Ectodermal cell (in vitro differentiated cells): ENCODE data around the gene PKP4.
"Not testable (repeated sequence)": the region's sequence is repeated elsewhere in the genome, so short reads cannot be mapped to it uniquely, and the experiment has no call there.

Source experiments
- H3K27ac ChIP-seq: 2 replicates; pipeline ENCODE4 v1.7.0; 2013; ENCODE audit warnings: mild to moderate bottlenecking, low read depth, low read length; ENCODE audit not compliant: insufficient read depth, poor library complexity, severe bottlenecking
- H3K27me3 ChIP-seq: 2 replicates; pipeline ENCODE4 v1.7.0; 2013; ENCODE audit warnings: mild to moderate bottlenecking, low read length; ENCODE audit not compliant: insufficient read depth, control insufficient read depth, poor library complexity, severe bottlenecking
- H3K36me3 ChIP-seq: one replicate; pipeline ENCODE4 v1.7.0; 2013; ENCODE audit warnings: low read length; ENCODE audit not compliant: control insufficient read depth, insufficient read depth
- H3K4me1 ChIP-seq: one replicate; pipeline ENCODE4 v1.7.0; 2013; ENCODE audit warnings: low read length; ENCODE audit not compliant: control insufficient read depth, insufficient read depth
- H3K4me3 ChIP-seq: 2 replicates; pipeline ENCODE4 v1.7.0; 2013; ENCODE audit warnings: low read depth, low read length, control low read depth; ENCODE audit not compliant: insufficient read depth
- H3K9me3 ChIP-seq: 2 replicates; pipeline ENCODE4 v1.7.0; 2013; ENCODE audit warnings: mild to moderate bottlenecking, low read length, moderate library complexity; ENCODE audit not compliant: control insufficient read depth
- WGBS, 2 experiments: methylation state at CpG; one replicate each; pipeline ENCODE4 v1.1.7; 2013; ENCODE audit warnings: missing lambda C conversion rate in 2 of 2; 5-methylcytosine and 5-hydroxymethylcytosine counted together

PKP4 gene

DNA sequence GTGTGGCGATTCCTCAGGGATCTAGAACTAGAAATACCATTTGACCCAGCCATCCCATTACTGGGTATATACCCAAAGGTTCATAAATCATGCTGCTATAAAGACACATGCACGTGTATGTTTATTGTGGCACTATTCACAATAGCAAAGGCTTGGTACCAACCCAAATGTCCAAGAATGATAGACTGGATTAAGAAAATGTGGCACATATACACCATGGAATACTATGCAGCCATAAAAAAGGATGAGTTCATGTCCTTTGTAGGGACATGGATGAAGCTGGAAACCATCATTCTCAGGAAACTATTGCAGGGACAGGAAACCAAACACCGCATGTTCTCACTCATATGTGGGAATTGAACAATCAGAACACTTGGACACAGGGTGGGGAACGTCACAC lies 17.7 kb upstream of the PKP4 start:
- H3K4me1 ChIP-seq, H3K36me3 ChIP-seq, H3K4me3 ChIP-seq, H3K9me3 ChIP-seq, H3K27me3 ChIP-seq, H3K27ac ChIP-seq: not testable (repeated sequence)
- 90 to 98% methylated on average over 3 to 4 of the region's 4 CpGs for WGBS, 2 experiments

DNA sequence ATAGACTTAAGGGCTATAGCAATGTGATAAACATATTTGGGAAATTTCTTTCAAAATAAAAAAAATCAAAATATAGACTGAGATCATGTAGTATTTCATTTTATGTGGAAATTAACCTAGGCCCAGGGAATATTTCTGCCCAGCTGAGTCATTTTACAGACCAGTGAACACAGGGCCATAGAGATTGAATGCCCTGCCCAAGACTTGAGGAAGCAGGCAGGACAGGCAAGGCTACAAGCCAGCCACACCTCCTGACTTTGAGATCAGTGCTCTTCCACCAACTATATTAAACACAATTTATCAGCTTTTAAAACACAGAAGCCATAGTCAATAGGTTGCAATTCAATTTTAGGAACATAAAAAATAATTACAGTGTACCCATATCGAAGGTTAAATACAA lies 13.1 kb upstream of the PKP4 start:
- peaks cover 3% of the 10 kb centered on the region for H3K9me3 ChIP-seq
- no peak overlapping the region for H3K27ac ChIP-seq
- WGBS, 2 experiments: 100% methylated on average over 1 of the region's 1 CpG; no CpG with 5 or more reads in 1 of the 2 experiments
- H3K4me1 ChIP-seq: no peaks in the 10 kb centered on the region
- no peaks in the 10 kb centered on the region for H3K27me3 ChIP-seq
- no peaks in the 10 kb centered on the region for H3K36me3 ChIP-seq
- no peak overlapping the region for H3K4me3 ChIP-seq

DNA sequence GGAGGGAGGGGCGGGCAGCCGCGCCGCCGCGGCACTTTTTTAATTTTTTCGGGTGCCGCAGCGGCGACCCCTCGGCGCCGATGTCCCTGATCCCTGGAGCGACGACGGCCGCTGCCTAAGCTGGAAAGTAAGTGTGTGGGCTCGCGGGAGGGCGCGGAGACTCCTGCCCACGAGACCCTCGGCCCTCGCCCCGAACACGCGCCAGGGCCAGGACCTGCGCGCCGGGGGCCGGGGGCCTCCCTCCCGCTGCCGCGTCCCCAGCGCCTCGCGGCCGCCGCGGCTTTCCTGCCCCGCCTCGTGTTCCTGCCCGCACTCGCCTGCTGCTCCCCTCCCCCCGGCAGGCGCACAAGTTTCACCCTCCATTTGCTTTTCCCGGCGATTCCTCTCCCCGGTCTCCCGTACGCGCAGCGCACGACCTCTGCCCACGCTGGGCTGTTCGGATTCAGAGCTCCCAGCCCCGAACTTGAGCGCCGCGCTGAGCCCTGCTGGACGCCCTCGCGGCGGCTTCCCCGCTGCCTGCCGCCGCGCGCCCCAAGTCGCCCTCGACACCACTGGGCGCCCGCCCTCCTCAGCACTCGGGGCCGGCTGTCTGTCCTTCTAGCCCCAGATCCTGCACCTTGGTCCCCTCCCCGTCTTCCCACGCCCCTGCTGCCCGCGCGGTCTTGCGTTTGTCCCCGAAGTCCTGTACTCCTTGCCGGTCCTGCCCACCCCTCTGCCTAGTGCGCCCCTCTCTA lies 507 bp downstream of the PKP4 start:
- Histone ChIP-seq H3K9me3 (no peaks in the 10 kb centered on the region), H3K27ac (peak overlapping the region; percentile 92), H3K27me3 (no peaks in the 10 kb centered on the region), H3K4me1 (peaks cover 14% of the 10 kb centered on the region), H3K36me3 (no peaks in the 10 kb centered on the region), H3K4me3 (peak overlapping the region; percentile 84)
- WGBS, 2 experiments: 0% methylated on average over 84 of the region's 84 CpGs

DNA sequence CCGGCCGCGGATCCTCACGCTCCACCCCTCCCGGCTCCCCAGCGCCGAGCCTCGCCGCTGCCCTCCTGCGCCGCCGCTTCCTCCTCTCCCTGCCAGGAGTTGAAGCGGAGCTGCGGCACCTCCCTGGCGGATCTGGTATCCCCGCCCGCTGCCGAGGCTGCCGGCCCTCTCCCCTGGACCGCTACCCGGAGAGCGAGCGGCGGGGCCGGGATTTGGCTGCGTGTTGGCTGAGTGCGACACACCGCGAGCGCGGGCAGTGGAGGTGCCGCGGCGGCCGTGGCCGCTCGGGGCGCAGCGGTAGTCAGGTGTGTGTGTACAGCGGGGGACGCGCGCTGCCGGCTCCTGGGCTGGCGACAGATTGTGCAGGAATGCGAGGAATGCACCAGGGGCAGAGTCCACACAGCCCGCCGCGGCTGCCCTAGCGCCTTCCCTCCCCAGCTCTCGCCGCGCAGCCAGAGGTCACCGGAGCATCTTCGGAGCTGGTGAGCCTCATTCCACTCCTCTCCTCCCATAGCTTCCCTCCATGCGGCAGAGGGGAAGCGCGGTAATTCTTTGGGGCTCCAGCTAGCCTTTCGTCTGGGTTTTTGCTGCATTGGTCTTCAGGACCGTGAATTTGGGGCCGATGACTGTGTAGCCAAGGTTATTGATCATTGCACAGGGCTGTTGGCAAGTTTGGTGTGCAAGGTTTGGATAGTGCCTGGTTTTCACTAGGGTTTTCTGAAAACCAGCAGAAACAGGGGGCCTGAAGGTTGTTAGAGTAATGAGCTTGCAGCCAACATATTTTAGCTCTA lies 1.3 kb downstream of the PKP4 start:
- peak overlapping the region; percentile 92 for H3K27ac ChIP-seq
- H3K27me3 ChIP-seq: no peaks in the 10 kb centered on the region
- H3K4me1 ChIP-seq: peaks cover 14% of the 10 kb centered on the region
- peak overlapping the region; percentile 84 for H3K4me3 ChIP-seq
- WGBS, 2 experiments: 0% methylated on average over 61 of the region's 61 CpGs
- H3K36me3 ChIP-seq: no peaks in the 10 kb centered on the region
- no peaks in the 10 kb centered on the region for H3K9me3 ChIP-seq

DNA sequence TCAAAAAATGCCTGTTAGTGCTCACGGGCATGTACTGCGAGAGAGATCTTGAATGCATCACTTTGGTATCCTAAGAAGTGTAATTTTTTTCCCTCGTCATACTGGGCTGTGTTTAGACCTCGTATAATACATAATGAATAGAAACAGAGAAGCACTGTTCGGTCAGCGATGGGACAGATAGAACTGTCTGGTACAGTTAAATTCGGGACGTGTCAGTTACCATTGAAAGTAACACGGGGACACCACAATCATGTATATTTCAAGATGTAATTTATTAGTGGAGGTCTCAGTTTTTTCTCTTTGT lies 1.8 kb downstream of the PKP4 start:
- H3K4me1 ChIP-seq: peaks cover 14% of the 10 kb centered on the region
- no peaks in the 10 kb centered on the region for H3K27me3 ChIP-seq
- H3K9me3 ChIP-seq: no peaks in the 10 kb centered on the region
- H3K4me3 ChIP-seq: peak overlapping the region; percentile 84
- H3K36me3 ChIP-seq: no peaks in the 10 kb centered on the region
- 10 to 12% methylated on average over 8 to 9 of the region's 9 CpGs for WGBS, 2 experiments
- peak overlapping the region; percentile 92 for H3K27ac ChIP-seq

DNA sequence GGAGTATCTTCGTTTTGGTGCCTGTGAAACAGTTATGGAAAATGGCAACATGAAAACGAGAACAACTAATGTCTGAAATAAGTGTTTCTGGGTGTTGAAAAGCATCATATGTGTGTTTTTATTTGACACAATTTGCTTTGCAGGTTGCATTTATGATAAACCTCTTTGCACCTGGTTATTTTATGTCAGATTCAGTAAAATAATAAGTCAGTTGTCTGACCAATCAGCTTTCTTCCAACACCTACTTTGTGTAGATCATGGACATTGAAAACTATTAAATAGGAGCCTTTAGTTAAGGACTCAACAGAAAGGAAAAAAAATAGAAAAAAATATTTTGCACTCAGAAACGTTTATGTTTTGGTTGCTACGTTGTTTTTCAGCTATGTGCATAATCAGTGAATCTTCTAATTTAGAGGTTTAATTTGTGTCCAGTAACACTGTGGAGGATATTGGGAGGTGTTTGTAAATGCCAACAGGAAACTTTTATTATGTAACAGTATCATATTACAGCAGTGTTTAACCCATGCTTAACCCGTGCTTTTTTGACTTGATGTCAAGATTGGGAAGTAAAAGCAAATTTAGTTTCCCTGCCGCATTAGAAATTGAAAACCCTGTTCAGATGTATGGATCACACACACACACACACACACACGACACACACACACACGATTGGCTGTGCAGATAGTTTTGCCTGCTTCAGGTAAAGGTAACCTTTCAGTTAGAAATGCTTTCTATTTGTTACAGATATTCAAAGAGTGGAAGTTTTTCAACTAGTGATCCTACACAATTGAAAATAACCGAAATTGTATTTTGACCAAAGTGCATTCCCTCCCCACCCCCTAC lies 2.6 kb downstream of the PKP4 start:
- Histone ChIP-seq H3K36me3 (no peaks in the 10 kb centered on the region), H3K9me3 (no peaks in the 10 kb centered on the region), H3K4me3 (peak overlapping the region; percentile 84), H3K27ac (no peak overlapping the region), H3K27me3 (no peaks in the 10 kb centered on the region), H3K4me1 (peaks cover 14% of the 10 kb centered on the region)
- 50 to 59% methylated on average over 8 of the region's 9 CpGs for WGBS, 2 experiments

DNA sequence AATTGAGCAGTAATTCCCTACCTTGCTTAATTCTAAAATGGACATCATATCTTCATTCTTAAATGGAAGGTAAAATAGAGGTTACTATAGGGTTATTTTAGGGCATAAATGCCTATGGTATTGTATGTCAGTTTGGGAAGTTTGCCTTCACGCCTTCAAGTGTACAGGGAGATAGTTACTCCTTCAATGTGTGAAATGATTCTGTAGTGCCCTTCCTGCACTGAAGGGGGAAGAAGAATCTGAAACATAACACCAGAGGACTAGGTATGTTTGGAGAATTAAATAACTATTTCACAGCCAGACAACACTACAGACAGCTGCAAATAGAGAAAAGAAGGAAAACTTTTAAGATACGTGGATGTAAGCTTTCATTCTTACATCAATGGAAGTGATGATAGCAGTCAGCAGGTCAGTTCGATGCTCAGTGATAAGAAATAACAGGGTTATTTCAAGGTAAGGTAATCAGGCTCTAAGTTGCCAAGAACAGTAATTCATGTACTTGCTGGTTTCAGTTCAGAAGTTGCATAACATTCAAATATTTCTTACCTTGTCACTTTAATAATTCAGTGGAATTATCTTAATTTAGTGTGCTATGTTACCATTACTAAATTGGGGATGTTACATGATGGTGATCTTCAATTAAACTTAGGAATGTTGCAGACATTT lies 4.0 kb downstream of the PKP4 start:
- Histone ChIP-seq H3K27me3 (no peaks in the 10 kb centered on the region), H3K4me1 (peaks cover 14% of the 10 kb centered on the region), H3K9me3 (no peaks in the 10 kb centered on the region), H3K36me3 (no peaks in the 10 kb centered on the region), H3K27ac (no peak overlapping the region), H3K4me3 (no peak overlapping the region)
- WGBS, 2 experiments: 89 to 90% methylated on average over 3 of the region's 3 CpGs

DNA sequence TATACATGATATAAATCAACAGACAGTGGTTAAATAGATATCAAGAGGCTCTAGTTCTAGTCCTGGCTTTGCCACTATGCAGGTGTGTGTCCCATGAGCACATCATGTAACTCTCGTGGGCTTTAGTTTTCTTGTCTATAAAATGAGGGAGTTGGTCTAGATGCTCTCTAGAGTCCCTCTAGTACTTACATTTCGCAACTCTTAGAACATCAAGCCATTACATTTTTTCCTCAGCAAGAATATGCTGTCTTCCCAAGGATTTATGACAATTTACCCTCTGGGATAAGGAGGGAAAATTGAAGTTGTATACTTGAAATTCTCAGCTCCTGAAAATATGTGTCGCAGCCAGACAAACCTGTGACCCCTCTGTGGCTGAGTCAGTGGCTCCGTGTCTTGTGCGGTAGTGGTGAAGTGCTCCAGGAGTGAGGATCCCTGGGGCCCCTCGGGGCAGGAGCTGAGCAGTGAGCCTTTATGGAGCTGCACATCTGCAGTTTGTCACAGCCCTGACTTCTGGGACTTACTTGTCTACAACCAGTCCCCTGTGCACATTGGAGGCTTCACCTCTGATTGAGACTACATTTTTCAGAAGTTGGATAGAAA lies 6.8 kb downstream of the PKP4 start:
- H3K4me1 ChIP-seq: peaks cover 14% of the 10 kb centered on the region
- H3K4me3 ChIP-seq: no peak overlapping the region
- WGBS, 2 experiments: 85 to 88% methylated on average over 5 to 6 of the region's 6 CpGs
- H3K36me3 ChIP-seq: no peaks in the 10 kb centered on the region
- H3K27me3 ChIP-seq: no peaks in the 10 kb centered on the region
- peak overlapping the region; percentile 12 for H3K27ac ChIP-seq
- H3K9me3 ChIP-seq: no peaks in the 10 kb centered on the region

DNA sequence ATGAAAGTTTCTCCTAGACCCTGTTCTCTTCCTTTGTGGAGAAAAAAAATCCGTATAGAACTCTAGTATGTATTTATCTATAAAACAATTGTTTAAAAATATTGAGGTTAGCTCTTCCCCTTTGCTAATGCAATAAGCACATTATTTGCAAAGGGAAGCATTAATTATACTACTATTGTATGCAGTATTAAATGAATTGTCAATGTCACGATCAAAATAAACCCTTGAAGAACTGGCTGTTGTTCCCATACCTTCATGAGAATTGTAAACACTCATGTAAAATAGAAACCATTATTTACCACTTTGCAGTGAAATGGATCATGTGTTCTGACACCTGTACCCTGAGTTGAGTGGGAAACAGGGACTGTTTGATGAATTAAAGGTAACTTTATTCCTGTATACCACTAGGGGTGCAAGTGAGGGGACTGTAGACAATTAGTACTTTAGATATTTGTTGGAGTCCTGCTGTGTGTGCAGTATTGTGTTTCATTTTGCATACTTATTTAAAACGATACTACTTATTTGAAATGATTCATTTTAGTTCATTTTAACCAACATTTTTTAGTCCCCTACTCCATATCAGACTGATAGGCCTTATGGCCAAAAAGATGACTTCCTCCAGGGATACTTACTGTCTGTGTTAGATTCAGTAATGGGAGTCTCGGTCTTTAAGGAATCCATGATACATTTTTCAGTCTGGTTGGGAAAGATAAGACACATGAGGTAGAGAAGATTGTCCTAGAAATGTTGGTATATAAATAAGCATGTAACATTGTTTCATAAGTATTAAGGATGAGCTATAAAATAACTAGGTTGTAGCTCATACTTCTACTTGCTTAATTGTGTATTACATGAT lies 7.9 kb downstream of the PKP4 start:
- no peaks in the 10 kb centered on the region for H3K36me3 ChIP-seq
- no peaks in the 10 kb centered on the region for H3K27me3 ChIP-seq
- H3K4me1 ChIP-seq: peaks cover 3% of the 10 kb centered on the region
- no peak overlapping the region for H3K4me3 ChIP-seq
- H3K27ac ChIP-seq: no peak overlapping the region
- 91 to 95% methylated on average over 1 to 2 of the region's 4 CpGs for WGBS, 2 experiments
- H3K9me3 ChIP-seq: no peaks in the 10 kb centered on the region
